Esophagus squamous epithelium (tissue), 4 donors: ENCODE data around the gene RNLS.

Source experiments
- CTCF ChIP-seq, 6 experiments: fragments of 450-650 bp in 4 of 6; fragments of 200-600 bp in 2 of 6; sonication (generic) in 2 of 6; IDR thresholded peaks; one replicate each; pipeline ENCODE4 v1.5.1; 2016 to 2019; ENCODE audit warnings: antibody characterized with exemption in 6 of 6, mild to moderate bottlenecking in 4 of 6, moderate library complexity in 4 of 6
- POLR2A ChIP-seq, 4 donors: fragments of 450-650 bp; IDR thresholded peaks; one replicate each; pipeline ENCODE4 v1.6.1; 2017; ENCODE audit warnings: antibody characterized with exemption in 4 of 4, mild to moderate bottlenecking in 4 of 4, moderate library complexity in 3 of 4

GRCh38 chr10:88409824-88410223, 173.3 kb downstream of the RNLS start:
- no peak for TF ChIP-seq POLR2A (IDR thresholded peaks at IDR 0.05)
- TF ChIP-seq CTCF (IDR thresholded peaks at IDR 0.05), result no peak
